Stimulated activated naive B cell treated with anti-CD40 and anti-IgM and Interleukin-4, amounts not matched to agents 10 μg/mL and 1 μg/mL and 100 μg/mL, for 72 hours (primary cell): ENCODE results near the gene PRX.
A peak's percentile ranks its signal among the peaks of the same experiment; 100 is the strongest.
"Not testable (repeated sequence)": the region's sequence is repeated elsewhere in the genome, so short reads cannot be mapped to it uniquely, and the experiment has no call there.

Source experiments
- ATAC-seq, 2 donors: fragments of 150-1000 bp; cut with Tn5 transposase; replicated peaks; 2 replicates each; pipeline ENCODE4 v1.10.0; 2021; ENCODE audit warnings: moderate library complexity in 1 of 2
- DNase-seq: peaks from one replicate; pipeline ENCODE4 v3.0.0; 2021
- H3K27ac Mint-ChIP-seq: one replicate; pipeline ENCODE4 v1.8.0; 2022; ENCODE audit warnings: mild to moderate bottlenecking, mixed read lengths
- H3K27me3 Mint-ChIP-seq, 2 donors: one replicate each; pipeline ENCODE4 v1.8.0; 2022; ENCODE audit warnings: mixed read lengths in 2 of 2
- H3K36me3 Mint-ChIP-seq, 2 donors: one replicate each; pipeline ENCODE4 v1.8.0; 2022; ENCODE audit warnings: mixed read lengths in 2 of 2, mild to moderate bottlenecking in 1 of 2
- H3K4me1 Mint-ChIP-seq, 2 donors: one replicate each; pipeline ENCODE4 v1.8.0; 2022; ENCODE audit warnings: mixed read lengths in 2 of 2, mild to moderate bottlenecking in 1 of 2
- H3K4me3 Mint-ChIP-seq, 2 donors: one replicate each; pipeline ENCODE4 v1.8.0; 2022; ENCODE audit warnings: mild to moderate bottlenecking in 2 of 2, mixed read lengths in 2 of 2, moderate library complexity in 1 of 2
- H3K9me3 Mint-ChIP-seq, 2 donors: one replicate each; pipeline ENCODE4 v1.8.0; 2022; ENCODE audit warnings: mixed read lengths in 2 of 2, mild to moderate bottlenecking in 1 of 2

PRX gene

GRCh38 chr19:40414542-40415535, 1.7 kb upstream of the PRX start:
- Mint-ChIP-seq H3K36me3 (no peaks in the 10 kb centered on the region), H3K27ac (no peak overlapping the region), H3K4me1 (peaks cover 13 to 18% of the 10 kb centered on the region in 2 donors), H3K27me3 (peaks cover 13 to 33% of the 10 kb centered on the region in 2 donors), H3K4me3 (no peak overlapping the region), H3K9me3 (no peaks in the 10 kb centered on the region)
- DNase-seq, result no peak
- no peak for ATAC-seq

GRCh38 chr19:40412866-40413265, 312 bp downstream of the PRX start:
- Mint-ChIP-seq H3K4me1 (peaks cover 14 to 16% of the 10 kb centered on the region in 2 donors), H3K36me3 (no peaks in the 10 kb centered on the region), H3K4me3 (no peak overlapping the region), H3K27me3 (peaks cover 9 to 27% of the 10 kb centered on the region in 2 donors), H3K27ac (no peak overlapping the region), H3K9me3 (no peaks in the 10 kb centered on the region)
- no peak for DNase-seq
- ATAC-seq, result no peak

GRCh38 chr19:40411958-40412499, 1.1 kb downstream of the PRX start:
- DNase-seq, result no peak
- Mint-ChIP-seq H3K27me3 (peaks cover 9 to 19% of the 10 kb centered on the region in 2 donors), H3K4me3 (no peak overlapping the region), H3K4me1 (peaks cover 11 to 14% of the 10 kb centered on the region in 2 donors), H3K27ac (no peak overlapping the region), H3K9me3 (no peaks in the 10 kb centered on the region), H3K36me3 (no peaks in the 10 kb centered on the region)
- no peak for ATAC-seq

- Mint-ChIP-seq H3K4me3 (no peak overlapping the region), H3K27ac (no peak overlapping the region), H3K4me1 (peaks cover 6 to 12% of the 10 kb centered on the region in 2 donors), H3K9me3 (no peaks in the 10 kb centered on the region), H3K36me3 (no peaks in the 10 kb centered on the region), H3K27me3 (peaks cover 9 to 19% of the 10 kb centered on the region in 2 donors)
- no peak for DNase-seq
- peak in 1 of 2 donors; percentile 30 for ATAC-seq
These were observed 1.9 kb downstream of the PRX start for GRCh38 chr19:40411125-40411842.

- H3K4me3 Mint-ChIP-seq, result no peak overlapping the region
- H3K27me3 Mint-ChIP-seq, result peaks cover 9 to 19% of the 10 kb centered on the region in 2 donors
- H3K9me3 Mint-ChIP-seq, result no peaks in the 10 kb centered on the region
- no peaks in the 10 kb centered on the region for H3K36me3 Mint-ChIP-seq
- ATAC-seq, result peak; percentile 19 to 33
- no peak overlapping the region for H3K27ac Mint-ChIP-seq
- peaks cover 6 to 8% of the 10 kb centered on the region in 2 donors for H3K4me1 Mint-ChIP-seq
- no peak for DNase-seq
These were observed 3.2 kb downstream of the PRX start for GRCh38 chr19:40410030-40410389.

GRCh38 chr19:40408598-40408925, 4.6 kb downstream of the PRX start:
- not testable (repeated sequence) for H3K4me3 Mint-ChIP-seq, H3K36me3 Mint-ChIP-seq, H3K27ac Mint-ChIP-seq, DNase-seq, ATAC-seq, H3K9me3 Mint-ChIP-seq
- H3K27me3 Mint-ChIP-seq, result peaks cover 7 to 16% of the 10 kb centered on the region in 2 donors
- peaks cover 9 to 12% of the 10 kb centered on the region in 2 donors for H3K4me1 Mint-ChIP-seq

GRCh38 chr19:40407714-40408597, 5.2 kb downstream of the PRX start:
- ATAC-seq (no peak), DNase-seq (no peak)
- H3K9me3 Mint-ChIP-seq, result no peaks in the 10 kb centered on the region
- no peaks in the 10 kb centered on the region for H3K36me3 Mint-ChIP-seq
- H3K27me3 Mint-ChIP-seq, result peaks cover 4 to 10% of the 10 kb centered on the region in 2 donors
- H3K4me1 Mint-ChIP-seq, result peaks cover 11 to 18% of the 10 kb centered on the region in 2 donors
- H3K4me3 Mint-ChIP-seq, result no peak overlapping the region
- H3K27ac Mint-ChIP-seq, result no peak overlapping the region

- Mint-ChIP-seq H3K4me1 (peaks cover 16 to 27% of the 10 kb centered on the region in 2 donors), H3K27me3 (peaks cover 14 to 25% of the 10 kb centered on the region in 2 donors), H3K27ac (no peak overlapping the region), H3K4me3 (peak overlapping the region; percentile 85 to 91), H3K36me3 (peaks cover 0 to 4% of the 10 kb centered on the region in 2 donors), H3K9me3 (no peaks in the 10 kb centered on the region)
- peak; percentile 80 for DNase-seq
- ATAC-seq, result peak; percentile 70 to 80
These were observed 9.8 kb downstream of the PRX start for GRCh38 chr19:40403262-40403984.

GRCh38 chr19:40400559-40400958, 12.6 kb downstream of the PRX start:
- H3K27ac Mint-ChIP-seq, result no peak overlapping the region
- peaks cover 13 to 26% of the 10 kb centered on the region in 2 donors for H3K4me1 Mint-ChIP-seq

GRCh38 chr19:40398417-40399131, 14.6 kb downstream of the PRX start:
- peaks cover 14 to 40% of the 10 kb centered on the region in 2 donors for H3K27me3 Mint-ChIP-seq
- peaks cover 0 to 4% of the 10 kb centered on the region in 2 donors for H3K36me3 Mint-ChIP-seq
- H3K9me3 Mint-ChIP-seq, result no peaks in the 10 kb centered on the region
- peaks cover 11 to 20% of the 10 kb centered on the region in 2 donors for H3K4me1 Mint-ChIP-seq
- H3K4me3 Mint-ChIP-seq, result peak overlapping the region in 1 of 2 donors; percentile 9
- H3K27ac Mint-ChIP-seq, result no peak overlapping the region
- DNase-seq (peak; percentile 47), ATAC-seq (peak; percentile 67 to 79)

More at GRCh38 chr19:40400559-40400958, 12.6 kb downstream of the PRX start:
- H3K9me3 Mint-ChIP-seq, result no peaks in the 10 kb centered on the region
- peaks cover 14 to 40% of the 10 kb centered on the region in 2 donors for H3K27me3 Mint-ChIP-seq
- DNase-seq (no peak), ATAC-seq (no peak)
- no peak overlapping the region for H3K4me3 Mint-ChIP-seq
- H3K36me3 Mint-ChIP-seq, result peaks cover 0 to 4% of the 10 kb centered on the region in 2 donors

GRCh38 chr19:40397568-40397906, 15.6 kb downstream of the PRX start:
- Mint-ChIP-seq H3K36me3 (peaks cover 0 to 4% of the 10 kb centered on the region in 2 donors), H3K4me3 (no peak overlapping the region), H3K4me1 (peaks cover 8 to 14% of the 10 kb centered on the region in 2 donors), H3K27ac (no peak overlapping the region), H3K27me3 (peaks cover 14 to 40% of the 10 kb centered on the region in 2 donors), H3K9me3 (no peaks in the 10 kb centered on the region)
- ATAC-seq, result no peak
- DNase-seq, result no peak

GRCh38 chr19:40396886-40397567, 16.2 kb downstream of the PRX start:
- Mint-ChIP-seq H3K36me3 (peaks cover 0 to 4% of the 10 kb centered on the region in 2 donors), H3K4me3 (no peak overlapping the region), H3K27ac (no peak overlapping the region), H3K27me3 (peaks cover 14 to 40% of the 10 kb centered on the region in 2 donors), H3K4me1 (peaks cover 8 to 14% of the 10 kb centered on the region in 2 donors), H3K9me3 (no peaks in the 10 kb centered on the region)
- ATAC-seq (no peak), DNase-seq (no peak)
